Kasumi-1 (cell line): Measurements from ENCODE around the gene CLOCK.

ENCODE experiments used
- DNase-seq, 2 experiments: peaks; one replicate each; lab custom pipeline; 2025; lab: John Stamatoyannopoulos, UW

CLOCK gene

GRCh38 chr4:55380576-55380975 is 166.1 kb downstream of the CLOCK start:
- no peak for DNase-seq

GRCh38 chr4:55378617-55379467 is 167.9 kb downstream of the CLOCK start:
- DNase-seq, result no peak
